K562 (cell line): ENCODE measurements around the gene PADI4. TPM values are rescaled to one million over a fixed set of nuclear protein-coding genes. Genes with fewer than 3 reads are reported as not detected.

Source experiments
- CSDE1 ChIP-seq, 2 experiments: fragments of 450-650 bp; IDR thresholded peaks; 2 replicates each; pipeline ENCODE4 v1.6.1; 2016; ENCODE audit warnings: mild to moderate bottlenecking in 1 of 2
- ELF4 ChIP-seq: fragments of 450-650 bp; formaldehyde crosslinking; IDR thresholded peaks from 2 replicates; pipeline ENCODE4 v1.4.0; 2022; ENCODE audit warnings: missing genetic modification characterization
- RBM25 ChIP-seq: fragments of 200-400 bp; formaldehyde crosslinking; IDR thresholded peaks from 2 replicates; pipeline ENCODE4 v1.6.1; 2018; ENCODE audit warnings: low read length, low read depth, moderate library complexity; ENCODE audit not compliant: severe bottlenecking
- SMC3 ChIP-seq: conservative IDR thresholded peaks from 2 replicates; pipeline ENCODE4 v1.6.1; 2011; ENCODE audit warnings: low read depth, low read length, improper control_type of control experiment; ENCODE audit not compliant: insufficient read depth
- ZNF644 ChIP-seq: fragments of 200-800 bp; sonication (Bioruptor generic); IDR thresholded peaks from 2 replicates; pipeline ENCODE4 v1.6.1; 2016; ENCODE audit warnings: low read depth, missing genetic modification characterization, missing compliant biosample characterization
- ZNF707 ChIP-seq: fragments of 250-450 bp; sonication (Bioruptor Pico); conservative IDR thresholded peaks from 2 replicates; pipeline ENCODE4 v1.8.0; 2022; ENCODE audit warnings: inconsistent platforms, mild to moderate bottlenecking, moderate library complexity
- polyA plus RNA-seq, 8 experiments: library from polyadenylated mRNA; depleted of rRNA in 4 of 8; stranded (reverse) in 5 of 8; unstranded in 3 of 8; fragments of >200 nt; fragmentation: Nextera tagmentation in 2 of 8; fragmentation: Illumina TruSeq in 1 of 8; extraction: Ambion mirVana in 2 of 8; extraction: Trizol in 1 of 8; gene quantifications; 2 replicates each; pipeline versions ENCODE4 v1.2.1 to v1.2.3, GENCODE V29; 2011 to 2014; ENCODE audit warnings: inconsistent platforms in 1 of 8, missing spikeins in 1 of 8
- total RNA-seq, 7 experiments: library from RNA; depleted of rRNA in 6 of 7; stranded (reverse); fragments of >200 nt in 6 of 7; fragmentation: Illumina TruSeq in 2 of 7; extraction: Trizol in 2 of 7; gene quantifications; 2 replicates each; pipeline versions ENCODE4 v1.2.1 to v1.2.3, GENCODE V29; 2011 to 2021; ENCODE audit warnings: low replicate concordance in 1 of 7
- TF ChIP-seq, protein P1 (sequence below), 2 experiments: fragments of 450-650 bp; formaldehyde crosslinking in 1 of 2; IDR thresholded peaks; 2 replicates each; pipeline versions ENCODE4 v1.4.0 to v1.6.1; 2014 to 2020; ENCODE audit warnings: mild to moderate bottlenecking in 2 of 2, borderline replicate concordance in 1 of 2, low read depth in 1 of 2
- TF ChIP-seq, protein P2 (sequence below): fragments of 250-450 bp; sonication (Bioruptor Pico); IDR thresholded peaks from 2 replicates; pipeline ENCODE4 v1.8.0; 2022; ENCODE audit warnings: inconsistent platforms
- TF ChIP-seq, protein P3 (sequence below): sonication (generic); formaldehyde crosslinking; IDR thresholded peaks from 2 replicates; pipeline ENCODE4 v1.5.0; 2020; ENCODE audit warnings: missing genetic modification reagents
- TF ChIP-seq, protein P4 (sequence below): fragments of 450-650 bp; IDR thresholded peaks from 2 replicates; pipeline ENCODE4 v1.6.1; 2016; ENCODE audit warnings: missing biosample characterization, missing genetic modification characterization
- TF ChIP-seq, protein P5 (sequence below): fragments of 250-450 bp; sonication (Bioruptor Pico); IDR thresholded peaks from 2 replicates; pipeline ENCODE4 v1.5.0; 2021; ENCODE audit warnings: mild to moderate bottlenecking, moderate library complexity

PADI4 gene
- total and polyA plus RNA-seq, 9 of the 15 experiments (the other 6 are each of a cell fraction or from before 2014, with no cell fraction given) = 0.22 to 0.33 TPM; not detected in 7

DNA sequence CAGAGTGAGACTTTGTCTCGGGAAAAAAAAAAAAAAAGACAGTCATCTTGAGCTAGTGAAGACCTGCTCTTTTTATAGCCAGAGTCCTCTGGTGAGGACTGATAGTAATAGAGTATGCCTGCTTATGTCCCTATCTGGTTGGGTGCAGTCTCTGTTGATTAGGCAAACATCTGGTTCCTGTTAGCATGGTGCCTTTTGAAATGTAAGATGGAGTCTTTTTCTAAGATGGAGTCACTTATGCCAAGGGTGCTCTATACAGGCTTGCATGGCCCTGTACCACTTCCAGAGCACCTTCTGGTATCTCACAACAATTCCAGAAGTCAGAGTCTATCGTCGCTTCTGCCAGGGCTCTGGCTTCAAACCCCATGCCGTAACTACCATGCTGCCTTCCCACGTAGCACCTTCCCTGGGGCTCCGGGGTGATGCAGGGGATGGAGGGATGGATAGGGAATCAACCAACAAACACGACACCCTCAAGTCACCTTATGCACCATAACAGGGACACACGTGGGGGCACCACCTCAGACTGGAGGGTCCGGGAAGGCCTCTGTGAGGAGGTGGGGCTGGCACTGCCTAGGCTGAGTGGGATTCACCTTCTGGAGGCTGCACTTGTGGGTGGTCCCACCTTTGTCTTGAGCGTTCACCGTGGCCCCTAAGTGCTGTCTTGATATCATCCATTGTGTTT, 52.4 kb downstream of the PADI4 start (continued):
- TF ChIP-seq, protein P1, sequence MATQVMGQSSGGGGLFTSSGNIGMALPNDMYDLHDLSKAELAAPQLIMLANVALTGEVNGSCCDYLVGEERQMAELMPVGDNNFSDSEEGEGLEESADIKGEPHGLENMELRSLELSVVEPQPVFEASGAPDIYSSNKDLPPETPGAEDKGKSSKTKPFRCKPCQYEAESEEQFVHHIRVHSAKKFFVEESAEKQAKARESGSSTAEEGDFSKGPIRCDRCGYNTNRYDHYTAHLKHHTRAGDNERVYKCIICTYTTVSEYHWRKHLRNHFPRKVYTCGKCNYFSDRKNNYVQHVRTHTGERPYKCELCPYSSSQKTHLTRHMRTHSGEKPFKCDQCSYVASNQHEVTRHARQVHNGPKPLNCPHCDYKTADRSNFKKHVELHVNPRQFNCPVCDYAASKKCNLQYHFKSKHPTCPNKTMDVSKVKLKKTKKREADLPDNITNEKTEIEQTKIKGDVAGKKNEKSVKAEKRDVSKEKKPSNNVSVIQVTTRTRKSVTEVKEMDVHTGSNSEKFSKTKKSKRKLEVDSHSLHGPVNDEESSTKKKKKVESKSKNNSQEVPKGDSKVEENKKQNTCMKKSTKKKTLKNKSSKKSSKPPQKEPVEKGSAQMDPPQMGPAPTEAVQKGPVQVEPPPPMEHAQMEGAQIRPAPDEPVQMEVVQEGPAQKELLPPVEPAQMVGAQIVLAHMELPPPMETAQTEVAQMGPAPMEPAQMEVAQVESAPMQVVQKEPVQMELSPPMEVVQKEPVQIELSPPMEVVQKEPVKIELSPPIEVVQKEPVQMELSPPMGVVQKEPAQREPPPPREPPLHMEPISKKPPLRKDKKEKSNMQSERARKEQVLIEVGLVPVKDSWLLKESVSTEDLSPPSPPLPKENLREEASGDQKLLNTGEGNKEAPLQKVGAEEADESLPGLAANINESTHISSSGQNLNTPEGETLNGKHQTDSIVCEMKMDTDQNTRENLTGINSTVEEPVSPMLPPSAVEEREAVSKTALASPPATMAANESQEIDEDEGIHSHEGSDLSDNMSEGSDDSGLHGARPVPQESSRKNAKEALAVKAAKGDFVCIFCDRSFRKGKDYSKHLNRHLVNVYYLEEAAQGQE (IDR thresholded peaks at IDR 0.05; ENCODE audit: borderline replicate concordance) = no peak
- TF ChIP-seq, protein P1 (CRISPR knock-in tag; IDR thresholded peaks at IDR 0.05; ENCODE audit: low read depth) = peak; percentile 71; the same call in 1 of the 2 replicates
- TF ChIP-seq CSDE1 (IDR thresholded peaks at IDR 0.05) (no peak), ELF4 (CRISPR knock-in tag) (peak; percentile 100), RBM25 (no peak), SMC3 (no peak), ZNF644 (peak; percentile 99), ZNF707 (CRISPR knock-in tag) (peak; percentile 85)
- TF ChIP-seq, protein P2, sequence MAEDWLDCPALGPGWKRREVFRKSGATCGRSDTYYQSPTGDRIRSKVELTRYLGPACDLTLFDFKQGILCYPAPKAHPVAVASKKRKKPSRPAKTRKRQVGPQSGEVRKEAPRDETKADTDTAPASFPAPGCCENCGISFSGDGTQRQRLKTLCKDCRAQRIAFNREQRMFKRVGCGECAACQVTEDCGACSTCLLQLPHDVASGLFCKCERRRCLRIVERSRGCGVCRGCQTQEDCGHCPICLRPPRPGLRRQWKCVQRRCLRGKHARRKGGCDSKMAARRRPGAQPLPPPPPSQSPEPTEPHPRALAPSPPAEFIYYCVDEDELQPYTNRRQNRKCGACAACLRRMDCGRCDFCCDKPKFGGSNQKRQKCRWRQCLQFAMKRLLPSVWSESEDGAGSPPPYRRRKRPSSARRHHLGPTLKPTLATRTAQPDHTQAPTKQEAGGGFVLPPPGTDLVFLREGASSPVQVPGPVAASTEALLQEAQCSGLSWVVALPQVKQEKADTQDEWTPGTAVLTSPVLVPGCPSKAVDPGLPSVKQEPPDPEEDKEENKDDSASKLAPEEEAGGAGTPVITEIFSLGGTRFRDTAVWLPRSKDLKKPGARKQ = peak; percentile 97; the same call in 1 of the 2 replicates
- TF ChIP-seq, protein P3, sequence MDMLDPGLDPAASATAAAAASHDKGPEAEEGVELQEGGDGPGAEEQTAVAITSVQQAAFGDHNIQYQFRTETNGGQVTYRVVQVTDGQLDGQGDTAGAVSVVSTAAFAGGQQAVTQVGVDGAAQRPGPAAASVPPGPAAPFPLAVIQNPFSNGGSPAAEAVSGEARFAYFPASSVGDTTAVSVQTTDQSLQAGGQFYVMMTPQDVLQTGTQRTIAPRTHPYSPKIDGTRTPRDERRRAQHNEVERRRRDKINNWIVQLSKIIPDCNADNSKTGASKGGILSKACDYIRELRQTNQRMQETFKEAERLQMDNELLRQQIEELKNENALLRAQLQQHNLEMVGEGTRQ = no peak
- TF ChIP-seq, protein P4, sequence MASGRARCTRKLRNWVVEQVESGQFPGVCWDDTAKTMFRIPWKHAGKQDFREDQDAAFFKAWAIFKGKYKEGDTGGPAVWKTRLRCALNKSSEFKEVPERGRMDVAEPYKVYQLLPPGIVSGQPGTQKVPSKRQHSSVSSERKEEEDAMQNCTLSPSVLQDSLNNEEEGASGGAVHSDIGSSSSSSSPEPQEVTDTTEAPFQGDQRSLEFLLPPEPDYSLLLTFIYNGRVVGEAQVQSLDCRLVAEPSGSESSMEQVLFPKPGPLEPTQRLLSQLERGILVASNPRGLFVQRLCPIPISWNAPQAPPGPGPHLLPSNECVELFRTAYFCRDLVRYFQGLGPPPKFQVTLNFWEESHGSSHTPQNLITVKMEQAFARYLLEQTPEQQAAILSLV (tag) = peak; percentile 100
- TF ChIP-seq, protein P5, sequence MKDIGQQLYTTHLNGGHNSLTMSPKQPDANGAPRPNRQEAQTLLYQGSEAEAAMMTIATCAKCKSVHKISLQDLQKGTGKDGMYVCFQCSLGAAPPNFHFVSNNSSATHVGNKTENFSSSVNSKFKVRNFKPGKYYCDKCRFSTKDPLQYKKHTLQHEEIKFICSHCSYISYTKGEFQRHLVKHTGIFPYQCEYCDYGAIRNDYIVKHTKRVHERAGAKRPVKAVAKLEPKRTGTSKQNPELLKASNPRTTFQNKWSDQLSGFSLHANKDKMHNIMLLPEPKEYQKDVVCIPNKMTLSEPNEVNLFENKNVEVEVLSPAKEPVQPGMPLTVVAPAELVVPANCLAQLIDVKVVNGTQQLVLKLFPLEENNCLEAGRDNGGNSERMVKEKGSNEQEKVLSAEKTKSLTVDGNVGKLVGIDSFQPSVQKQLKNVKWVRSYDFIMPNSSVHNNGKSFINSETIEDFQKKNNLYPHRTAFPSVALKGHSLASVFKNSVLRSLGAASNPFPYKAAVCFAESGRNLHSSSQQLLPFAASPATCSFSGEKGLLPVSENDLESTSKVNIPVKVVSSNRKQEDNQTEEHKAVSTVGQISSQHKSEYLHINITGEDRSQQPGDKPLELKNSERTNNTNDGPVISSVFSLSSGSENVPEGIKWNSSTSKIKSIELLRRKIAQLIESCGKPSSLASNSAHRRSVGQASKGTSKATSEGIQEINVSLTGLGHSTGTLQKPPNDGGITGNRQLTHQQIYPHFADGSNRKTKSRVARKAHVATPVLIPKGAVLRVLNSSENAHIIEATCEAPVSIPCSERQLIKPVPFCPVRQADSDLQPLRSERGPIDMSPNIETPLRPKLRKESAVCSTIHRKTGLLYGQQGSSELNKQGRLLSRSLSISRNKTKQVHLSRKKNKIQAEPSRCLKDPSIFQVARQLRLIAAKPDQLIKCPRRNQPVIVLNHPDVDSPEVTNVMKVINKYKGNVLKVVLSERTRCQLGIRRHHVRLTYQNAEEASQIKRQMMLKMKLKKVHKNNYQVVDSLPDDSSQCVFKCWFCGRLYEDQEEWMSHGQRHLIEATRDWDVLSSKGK (CRISPR knock-in tag) = no peak
